Measurements from ENCODE around the gene SLCO1A2. TPM values are rescaled to one million over a fixed set of nuclear protein-coding genes. Genes with fewer than 3 reads are reported as not detected.

The SLCO1A2 gene
- total and polyA plus RNA-seq, 2 of the 4 experiments (the other 2 are of a cell fraction): not detected

- Histone ChIP-seq H3K9me3 (ENCODE audit: control insufficient read depth, insufficient read depth, low read length) (peaks cover 1% of the 10 kb centered on the region; the same call in 1 of the 2 replicates), H2AK5ac (ENCODE audit: low read depth, low read length) (no peak overlapping the region), H4K91ac (ENCODE audit: insufficient read depth, low read depth, low read length) (no peak overlapping the region), H3K4me3 (ENCODE audit: insufficient read depth, low read depth, low read length) (no peak overlapping the region), H3K14ac (replicated peaks; ENCODE audit: low read depth, low read length) (no peak overlapping the region), H3K4me1 (ENCODE audit: control insufficient read depth, insufficient read depth, low read length) (no peaks in the 10 kb centered on the region), H2BK20ac (ENCODE audit: low read depth, low read length) (no peak overlapping the region), H3K27ac (ENCODE audit: insufficient read depth, low read length) (no peak overlapping the region), H3K4ac (ENCODE audit: low read depth, low read length) (no peak overlapping the region), H3K9me1 (ENCODE audit: insufficient read depth, low read length) (no peaks in the 10 kb centered on the region), H2BK5ac (ENCODE audit: low read depth, low read length, poor library complexity, severe bottlenecking) (no peak overlapping the region), H3K9ac (ENCODE audit: low read depth, low read length) (no peak overlapping the region), H3K18ac (ENCODE audit: low read depth, low read length) (no peak overlapping the region), H3K27me3 (ENCODE audit: control insufficient read depth, insufficient read depth, low read length) (no peaks in the 10 kb centered on the region), H3K36me3 (ENCODE audit: control insufficient read depth, insufficient read depth, low read length) (no peaks in the 10 kb centered on the region), H4K8ac (ENCODE audit: low read depth in 2 of 2, low read length in 2 of 2) (no peak overlapping the region), H3K79me1 (ENCODE audit: low read depth in 1 of 2, low read length in 2 of 2) (no peaks in the 10 kb centered on the region), H2BK120ac (ENCODE audit: low read depth, low read length) (no peak overlapping the region), H3K23ac (ENCODE audit: low read depth, low read length) (no peak overlapping the region), H2AK9ac (replicated peaks; ENCODE audit: low read depth, low read length, poor library complexity) (no peak overlapping the region), H3K56ac (ENCODE audit: extremely low read depth, insufficient read depth, low read length) (no peak overlapping the region), H4K20me1 (ENCODE audit: insufficient read depth, low read length) (no peaks in the 10 kb centered on the region), H4K5ac (ENCODE audit: low read depth, low read length) (no peak overlapping the region), H2AFZ (replicated peaks; ENCODE audit: low read length, poor library complexity) (no peak overlapping the region), H2BK15ac (ENCODE audit: low read depth, low read length) (no peak overlapping the region), H3K4me2 (ENCODE audit: low read depth, low read length) (no peak overlapping the region)
- TF ChIP-seq CTCF (conservative IDR thresholded peaks at IDR 0.05; ENCODE audit: low read depth, low read length) (no peak), RAD21 (IDR thresholded peaks at IDR 0.05; ENCODE audit: low read length) (no peak), ELK1 (IDR thresholded peaks at IDR 0.05; ENCODE audit: borderline replicate concordance, low read depth, low read length) (no peak), BHLHE40 (IDR thresholded peaks at IDR 0.05; ENCODE audit: low read depth, low read length) (no peak), NFE2L2 (IDR thresholded peaks at IDR 0.05; ENCODE audit: low read depth, low read length) (no peak), MAZ (IDR thresholded peaks at IDR 0.05; ENCODE audit: borderline replicate concordance, low read depth, low read length) (no peak), SMC3 (IDR thresholded peaks at IDR 0.05; ENCODE audit: low read depth, low read length) (no peak), MAFK (IDR thresholded peaks at IDR 0.05; ENCODE audit: low read depth, low read length) (no peak), FOS (IDR thresholded peaks at IDR 0.05; ENCODE audit: low read depth, low read length) (no peak), CEBPB (IDR thresholded peaks at IDR 0.05; ENCODE audit: low read depth, low read length) (no peak), CHD1 (IDR thresholded peaks at IDR 0.05; ENCODE audit: low read depth, low read length) (no peak), RFX5 (IDR thresholded peaks at IDR 0.05; ENCODE audit: low read depth, low read length) (no peak), USF2 (IDR thresholded peaks at IDR 0.05; ENCODE audit: low read depth, low read length) (no peak)
- no CpG with 5 or more reads among the region's 5 CpGs for WGBS, 2 experiments (ENCODE audit: extremely low coverage in 2 of 2, insufficient read length in 1 of 2)
- ATAC-seq (ENCODE audit: low read depth) (no peak), DNase-seq (no peak)
- dilution Hi-C loops (cut with HindIII; ENCODE audit: low sequenced_read_pairs, unreplicated experiment): no loop called here
- ChIA-PET CTCF (no interaction called here), POLR2A (ENCODE audit: unreplicated experiment) (no interaction called here)
- in situ Hi-C loops (cut with MboI; ENCODE audit: low sequenced_read_pairs): no loop called here
- no TSS peak for BruUV-seq (replicated peaks)
- intact Hi-C loops (cut with micrococcal nuclease): loop anchor here (5.0 kb wide), 1 partner anchor 430 kb away; no protein-coding TSS in a partner anchor
Measured at GRCh38 chr12:21252070-21252469, 82.6 kb downstream of the SLCO1A2 start.
